ENCODE measurements around the gene LINC01488.

The LINC01488 gene

DNA sequence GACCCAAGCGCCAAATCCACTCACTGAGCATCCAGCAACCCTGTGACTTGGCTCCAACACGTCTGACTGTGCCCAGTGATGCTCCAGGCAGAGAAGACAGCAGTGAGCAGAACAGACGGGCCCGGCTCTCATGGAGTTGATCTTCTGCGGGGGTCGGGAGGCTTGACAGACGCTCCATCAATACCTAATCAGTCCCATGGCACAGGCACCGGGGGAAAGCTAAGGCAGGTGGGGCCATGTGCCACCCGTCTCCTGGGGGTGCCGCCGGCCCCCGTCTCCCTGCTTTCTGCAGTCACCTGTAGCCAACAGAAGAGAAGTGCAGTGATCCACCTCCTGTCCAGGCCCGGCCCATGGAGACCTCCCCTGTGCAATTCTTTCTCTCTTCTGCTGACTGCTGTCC is 47.5 kb downstream of the LINC01488 start:
- FAIRE-seq (no peak), DNase-seq (ENCODE audit: low spot score) (no peak)

DNA sequence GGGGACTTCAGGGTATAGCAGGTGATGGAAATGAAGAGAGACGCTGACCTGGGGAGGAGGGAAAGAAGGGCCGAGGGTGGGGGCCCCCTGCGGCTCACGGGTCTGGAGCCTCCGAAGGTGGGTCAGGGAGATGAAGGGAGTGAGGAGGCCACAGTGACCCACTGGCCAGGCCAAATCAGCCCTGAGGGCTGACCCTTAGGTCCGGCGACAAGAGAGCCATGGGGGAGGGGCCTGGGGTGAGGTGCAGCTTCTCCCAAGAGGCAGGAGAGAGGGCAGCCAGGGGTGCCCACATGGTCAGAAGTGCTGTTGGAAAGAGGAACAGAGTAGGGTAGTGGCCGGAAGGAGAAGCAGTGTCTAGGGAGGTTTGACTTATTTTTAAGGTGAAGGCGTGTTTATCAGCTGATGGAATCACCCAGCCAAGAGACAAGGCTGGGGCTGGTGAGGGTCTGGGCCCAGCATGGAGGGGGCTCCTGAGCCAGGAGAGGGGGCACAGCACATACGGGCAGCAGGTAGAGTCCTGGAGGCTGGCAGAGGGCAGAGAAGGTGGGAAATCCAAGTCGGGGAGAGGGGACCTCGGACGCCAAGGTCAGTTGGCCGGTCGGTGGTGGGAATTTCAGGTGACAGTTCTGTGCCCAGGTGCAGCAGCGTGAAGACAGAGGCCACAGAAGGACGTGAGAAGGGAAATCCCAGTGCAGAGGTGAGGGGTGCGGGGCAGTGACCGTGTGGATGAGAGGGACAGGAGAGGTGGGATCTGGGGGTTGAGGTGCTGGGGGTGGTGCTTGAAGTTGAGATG is 49.0 kb downstream of the LINC01488 start:
- no peak for FAIRE-seq

DNA sequence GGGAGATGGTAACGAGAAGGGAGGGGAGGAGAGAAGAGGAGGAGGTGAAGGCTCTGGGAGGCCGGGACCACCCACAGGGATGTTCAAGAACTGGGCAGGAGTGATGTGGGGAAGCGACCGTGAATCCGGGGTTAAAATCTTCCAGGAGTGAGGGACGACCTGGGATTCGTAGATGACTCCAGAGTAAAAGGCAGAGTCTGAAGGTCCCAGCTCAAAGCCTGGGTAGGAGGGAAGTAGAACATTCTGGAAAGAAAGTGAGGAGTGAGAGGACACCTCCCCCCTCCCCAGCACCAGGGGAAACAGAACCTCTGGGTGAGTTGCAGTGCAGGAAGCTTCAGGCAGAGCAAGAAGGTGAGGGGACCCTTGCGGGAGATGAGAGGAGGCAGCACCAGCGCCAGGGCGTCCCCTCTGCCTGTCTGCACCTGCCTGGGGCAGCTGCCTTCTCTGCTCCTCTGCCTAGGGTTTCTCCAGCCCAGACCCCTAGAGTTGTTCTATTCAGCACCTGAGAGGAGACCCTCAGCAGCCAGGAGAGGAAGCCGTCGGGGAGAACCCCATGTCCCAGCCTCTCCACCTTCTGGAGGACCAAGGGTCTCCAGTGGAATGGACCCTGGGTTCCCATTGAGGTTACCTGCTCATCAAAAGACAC is 49.7 kb downstream of the LINC01488 start:
- no peak for DNase-seq (ENCODE audit: low spot score)
- FAIRE-seq, result no peak

More for the DNA sequence above, 49.0 kb downstream of the LINC01488 start:
- no peak for DNase-seq (ENCODE audit: low spot score)

DNA sequence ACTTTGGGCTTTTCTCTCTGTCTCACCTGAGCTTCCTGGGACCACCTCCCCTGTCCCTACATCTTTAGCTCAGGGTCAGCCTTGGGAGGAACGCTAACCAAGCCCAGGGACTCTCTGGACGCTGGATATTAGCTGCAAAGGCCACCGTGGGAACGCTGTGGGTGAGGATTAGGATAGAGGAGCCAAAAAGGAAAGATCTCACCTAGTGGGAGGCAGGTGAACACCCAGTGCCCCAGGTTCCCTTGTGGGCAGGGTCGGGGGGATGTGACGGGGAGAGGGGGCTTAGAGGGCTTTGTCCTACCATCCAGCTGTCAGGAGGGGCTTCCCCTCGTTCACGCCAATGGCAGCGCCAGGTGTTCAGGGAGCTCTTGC is 50.2 kb downstream of the LINC01488 start:
- FAIRE-seq (no peak), DNase-seq (ENCODE audit: low spot score) (no peak)

DNA sequence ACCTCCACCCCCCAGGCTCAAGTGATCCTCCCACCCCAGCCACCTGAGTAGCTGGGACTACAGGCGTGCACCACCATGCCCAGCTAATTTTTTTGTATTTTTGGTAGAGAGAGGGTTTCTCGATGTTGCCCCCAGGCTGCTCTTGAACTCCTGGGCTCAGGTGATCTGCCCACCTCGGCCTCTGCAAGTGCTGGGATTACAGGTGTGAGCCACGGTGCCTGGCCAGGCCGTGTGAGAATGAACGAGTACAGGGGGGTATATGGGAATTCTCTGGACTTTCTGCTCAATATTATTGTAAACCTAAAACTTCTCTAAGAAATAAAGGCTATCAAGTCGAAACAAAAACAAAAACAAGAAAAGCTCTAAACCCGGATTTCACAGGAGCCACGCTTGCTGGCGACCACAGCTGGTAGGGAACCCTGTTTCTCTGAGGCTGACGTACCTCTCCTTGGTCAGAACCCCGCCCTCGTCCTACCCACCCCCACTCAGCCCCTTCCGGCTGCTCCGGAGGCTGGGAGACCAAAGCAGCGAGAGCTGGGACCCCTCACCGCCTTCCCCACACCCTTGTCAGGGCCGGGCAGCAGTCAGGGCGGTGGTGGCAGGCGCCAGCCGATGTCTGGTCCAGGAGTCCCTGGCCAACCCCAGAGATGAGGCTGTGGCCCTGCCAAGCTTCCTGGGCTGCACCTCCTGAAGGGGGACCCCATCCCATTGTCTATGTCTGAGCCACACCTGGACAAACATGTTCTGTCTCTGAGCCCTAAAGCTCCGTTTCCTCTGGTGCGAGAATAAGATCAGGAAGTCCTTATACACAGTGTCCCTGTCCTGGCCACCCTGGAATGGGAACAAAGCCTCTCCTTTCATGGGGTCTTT is 52.1 kb downstream of the LINC01488 start:
- no peak for FAIRE-seq

DNA sequence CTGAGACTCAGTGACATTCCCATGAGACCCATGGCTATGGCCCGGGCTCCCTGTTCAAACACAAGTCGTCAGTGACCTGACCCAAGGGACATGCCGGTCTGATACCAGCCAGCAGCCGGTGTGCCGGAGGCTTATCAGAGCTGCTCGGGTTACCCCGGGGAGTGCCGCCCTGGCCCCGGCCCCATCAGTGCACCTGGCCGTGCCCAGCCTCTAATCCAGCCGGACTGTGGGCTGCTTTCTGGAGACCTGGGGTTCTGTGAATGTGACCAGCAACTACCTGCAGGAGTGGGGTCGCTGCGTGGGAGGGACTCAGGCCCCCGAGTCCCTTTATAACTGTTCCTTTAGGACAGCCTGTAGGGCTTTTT is 52.7 kb downstream of the LINC01488 start:
- DNase-seq (ENCODE audit: low spot score) (no peak), FAIRE-seq (no peak)

More for the DNA sequence above, 52.1 kb downstream of the LINC01488 start:
- DNase-seq (ENCODE audit: low spot score), result no peak

DNA sequence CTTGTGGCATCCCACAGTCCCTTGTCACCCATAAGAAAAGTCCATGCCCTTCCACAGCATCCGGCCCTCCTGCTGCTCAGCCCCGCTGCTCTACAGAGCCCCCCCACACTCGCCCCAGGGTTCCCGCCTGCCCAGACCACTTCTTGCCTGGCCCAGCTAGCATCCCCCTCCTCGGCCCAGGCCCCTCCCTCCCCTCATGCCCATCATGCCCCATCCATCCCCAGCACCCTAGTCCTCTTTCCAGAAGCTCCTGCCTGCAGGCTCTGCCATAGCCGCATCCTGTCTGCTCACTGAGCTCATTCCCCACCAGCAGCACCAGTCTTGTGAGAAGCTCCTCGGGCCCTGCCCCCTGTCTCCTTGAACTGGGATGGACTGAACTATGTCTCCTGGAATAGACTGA is 54.4 kb downstream of the LINC01488 start:
- DNase-seq (ENCODE audit: low spot score) (no peak), FAIRE-seq (no peak)

DNA sequence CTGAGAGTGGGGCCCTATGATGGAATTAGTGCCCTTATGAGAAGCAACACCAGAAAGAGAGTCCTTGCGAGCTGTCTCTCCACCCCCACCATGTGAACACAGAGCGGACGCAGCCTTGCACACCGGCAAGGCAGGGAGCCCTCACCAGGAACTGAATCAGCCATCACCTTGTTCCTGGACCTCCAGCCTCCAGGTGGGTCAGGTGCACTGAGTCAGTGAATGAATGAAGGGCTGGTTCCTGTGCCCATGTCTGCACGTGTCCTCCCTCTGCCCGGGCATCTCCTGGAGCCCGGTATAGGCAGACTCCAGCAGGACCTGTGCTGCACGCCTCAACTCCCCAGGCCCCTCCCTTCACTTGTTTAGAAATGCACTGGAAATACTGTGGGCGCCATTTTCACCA is 54.9 kb downstream of the LINC01488 start:
- FAIRE-seq, result no peak
- no peak for DNase-seq (ENCODE audit: low spot score)

DNA sequence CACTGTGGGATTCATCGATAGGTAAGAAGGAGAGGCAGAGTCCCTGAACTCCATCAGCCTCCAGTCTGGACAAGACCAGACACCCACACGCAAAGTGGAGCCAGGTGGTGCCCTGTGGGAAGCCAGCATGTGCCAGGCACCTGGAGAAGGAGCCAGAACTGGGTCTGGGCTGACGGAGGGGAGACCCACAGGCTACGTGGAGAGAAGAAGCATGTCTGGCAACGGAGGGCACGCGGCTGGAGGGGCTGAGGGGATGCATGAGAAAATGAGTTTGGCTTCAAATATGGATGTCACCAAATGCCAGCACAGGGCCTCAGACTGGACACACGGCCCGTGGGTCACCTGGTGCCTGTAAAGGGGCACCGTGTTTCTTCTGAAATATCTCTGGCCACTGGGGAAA is 55.7 kb downstream of the LINC01488 start:
- DNase-seq (ENCODE audit: low spot score), result no peak
- FAIRE-seq, result no peak

DNA sequence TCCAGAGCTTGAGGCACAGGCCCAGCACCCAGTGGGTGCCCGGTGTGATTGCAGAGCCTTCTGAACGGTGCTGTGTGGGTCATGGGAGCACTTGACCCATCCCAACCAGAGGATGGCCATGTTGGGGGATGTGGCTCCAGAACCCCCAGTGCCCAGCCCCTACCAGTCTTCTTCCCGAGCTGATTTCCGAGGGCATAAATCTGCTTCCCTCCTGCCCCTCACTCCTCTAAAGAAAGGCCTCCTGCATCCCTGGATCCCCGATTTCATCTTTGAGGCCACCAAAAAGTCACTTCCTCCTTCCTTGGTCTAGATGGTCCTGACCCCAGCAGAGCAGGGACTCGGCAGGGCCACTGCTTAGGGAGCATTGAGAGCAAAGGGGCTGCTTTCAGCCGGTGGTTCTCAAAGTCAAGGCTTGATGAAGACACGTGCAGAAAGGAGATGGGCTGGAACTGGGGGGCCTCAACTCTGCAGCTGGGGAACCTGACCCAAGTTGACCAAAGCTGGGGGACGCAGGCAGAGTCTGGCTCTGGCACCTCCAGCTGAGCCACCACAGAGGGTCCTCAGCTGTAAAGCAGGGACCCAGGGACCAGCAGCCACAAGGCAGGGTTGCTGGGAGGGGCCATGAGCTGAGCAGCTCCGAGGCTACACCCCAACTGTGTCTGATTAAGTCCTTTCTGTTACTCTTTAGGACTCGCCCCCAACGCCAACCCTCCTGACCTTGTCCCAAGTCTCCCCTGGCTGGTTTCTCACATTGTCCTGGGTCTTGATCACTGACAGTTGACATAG is 56.6 kb downstream of the LINC01488 start:
- no peak for FAIRE-seq
- no peak for DNase-seq (ENCODE audit: low spot score)

DNA sequence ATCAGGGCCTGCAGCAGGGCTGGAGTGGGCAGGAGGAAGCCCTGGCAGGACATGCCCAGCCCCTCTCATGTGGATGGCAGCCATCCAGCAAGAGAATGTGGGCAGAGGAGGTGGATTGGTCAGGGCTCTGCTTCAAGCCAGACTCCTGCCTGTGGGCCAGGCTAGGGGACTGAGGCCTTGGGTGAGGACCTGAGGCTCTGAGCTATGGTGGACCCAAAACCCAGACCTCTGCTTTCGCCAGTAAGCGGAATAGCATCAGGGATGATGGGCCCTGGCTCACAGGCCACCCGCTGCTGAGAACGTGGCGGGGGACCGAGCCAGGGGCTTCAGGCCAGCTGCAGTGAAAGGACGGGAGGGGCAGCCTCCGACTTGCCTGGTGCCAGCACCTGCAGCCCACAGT is 57.4 kb downstream of the LINC01488 start:
- FAIRE-seq, result no peak
- DNase-seq (ENCODE audit: low spot score), result no peak

DNA sequence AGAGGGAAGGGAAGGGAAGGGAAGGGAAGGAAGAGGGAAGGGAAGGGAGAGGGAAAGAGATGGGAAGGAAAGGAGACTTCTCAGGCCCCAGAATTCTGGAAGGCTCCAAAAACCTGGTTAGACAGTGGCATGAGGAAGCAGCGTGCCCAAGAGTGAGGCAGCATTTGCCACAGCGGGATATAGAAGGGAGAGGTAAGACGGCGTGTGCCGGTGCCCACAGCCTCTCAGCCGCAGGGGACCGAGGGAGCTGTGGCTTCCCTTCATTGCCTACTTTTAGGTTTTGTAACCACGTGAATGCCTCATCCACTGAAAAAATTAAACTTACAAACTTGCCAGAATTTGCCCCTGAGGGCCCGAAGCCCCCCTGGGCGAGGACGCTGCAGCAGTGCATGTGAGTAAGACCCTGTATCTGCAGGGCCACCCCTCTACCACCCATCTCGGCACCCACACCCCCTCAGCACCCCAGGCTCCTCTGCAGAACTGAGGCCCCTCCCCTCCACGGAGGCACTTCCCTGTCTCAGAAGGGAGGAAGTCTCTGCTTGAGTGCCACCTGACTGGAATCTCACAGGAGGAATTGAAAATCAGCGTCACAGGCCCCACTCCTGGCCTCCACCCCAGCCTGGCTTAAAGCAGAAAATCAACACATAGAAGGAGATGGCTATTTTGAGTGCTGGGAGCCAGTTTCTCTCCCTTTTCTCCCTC is 58.1 kb downstream of the LINC01488 start:
- FAIRE-seq (no peak), DNase-seq (ENCODE audit: low spot score) (no peak)

DNA sequence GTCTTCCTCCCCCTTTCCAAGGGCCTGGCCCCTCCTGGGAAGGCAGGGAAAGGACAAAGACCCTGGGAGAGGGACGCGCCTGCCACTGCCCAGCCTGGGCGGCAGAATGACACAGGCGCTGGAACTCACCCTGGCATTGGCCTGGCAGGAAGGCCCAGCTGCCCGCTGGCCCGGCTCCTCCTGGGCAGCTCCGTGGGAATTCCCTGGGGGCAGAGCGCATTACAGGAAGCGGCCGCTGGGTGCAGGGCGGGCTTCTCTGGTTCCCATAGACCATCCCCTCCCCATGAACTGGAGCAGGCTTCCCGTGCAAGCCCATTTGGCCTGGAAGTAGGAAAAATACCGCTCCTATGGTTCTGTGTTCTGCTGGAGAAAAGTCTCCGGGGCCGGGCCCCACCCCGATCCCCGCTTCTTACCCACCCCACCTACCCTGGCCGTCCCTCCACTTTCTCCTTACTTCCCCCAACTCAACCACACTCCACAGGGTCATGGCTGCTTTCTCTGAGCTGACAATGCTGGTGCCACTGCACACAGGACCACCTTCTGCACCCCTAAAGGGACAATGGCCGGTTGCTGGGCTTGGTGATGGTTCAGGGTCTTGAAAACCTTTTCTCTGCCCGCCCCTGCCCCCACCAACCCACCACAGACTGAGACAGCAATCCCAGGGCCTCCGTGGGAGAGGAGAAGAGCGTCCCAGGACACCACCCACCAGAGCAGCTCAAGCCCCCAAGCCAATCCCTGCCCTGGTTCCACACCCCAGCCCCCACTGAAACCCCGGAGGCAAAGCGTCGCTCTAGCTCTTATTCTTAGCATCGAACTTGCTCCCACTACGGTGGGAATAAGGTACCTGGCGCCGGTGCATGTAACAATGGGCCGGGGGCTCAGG is 58.9 kb downstream of the LINC01488 start:
- FAIRE-seq, result no peak
- no peak for DNase-seq (ENCODE audit: low spot score)

DNA sequence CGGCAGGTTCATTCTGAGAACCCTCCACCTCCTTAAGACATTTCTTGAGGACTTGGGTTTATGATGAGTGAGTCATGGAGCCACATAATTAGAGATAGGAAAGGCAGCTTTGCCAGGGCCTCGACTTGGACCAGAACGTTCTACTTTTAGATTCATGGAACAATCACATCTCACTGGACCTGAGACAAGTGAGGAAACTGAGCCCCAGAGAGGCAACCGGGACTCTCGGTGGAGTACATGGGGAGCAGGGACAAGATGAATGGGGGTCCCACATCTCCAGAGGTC is 59.5 kb downstream of the LINC01488 start:
- DNase-seq (ENCODE audit: low spot score) (no peak), FAIRE-seq (no peak)

DNA sequence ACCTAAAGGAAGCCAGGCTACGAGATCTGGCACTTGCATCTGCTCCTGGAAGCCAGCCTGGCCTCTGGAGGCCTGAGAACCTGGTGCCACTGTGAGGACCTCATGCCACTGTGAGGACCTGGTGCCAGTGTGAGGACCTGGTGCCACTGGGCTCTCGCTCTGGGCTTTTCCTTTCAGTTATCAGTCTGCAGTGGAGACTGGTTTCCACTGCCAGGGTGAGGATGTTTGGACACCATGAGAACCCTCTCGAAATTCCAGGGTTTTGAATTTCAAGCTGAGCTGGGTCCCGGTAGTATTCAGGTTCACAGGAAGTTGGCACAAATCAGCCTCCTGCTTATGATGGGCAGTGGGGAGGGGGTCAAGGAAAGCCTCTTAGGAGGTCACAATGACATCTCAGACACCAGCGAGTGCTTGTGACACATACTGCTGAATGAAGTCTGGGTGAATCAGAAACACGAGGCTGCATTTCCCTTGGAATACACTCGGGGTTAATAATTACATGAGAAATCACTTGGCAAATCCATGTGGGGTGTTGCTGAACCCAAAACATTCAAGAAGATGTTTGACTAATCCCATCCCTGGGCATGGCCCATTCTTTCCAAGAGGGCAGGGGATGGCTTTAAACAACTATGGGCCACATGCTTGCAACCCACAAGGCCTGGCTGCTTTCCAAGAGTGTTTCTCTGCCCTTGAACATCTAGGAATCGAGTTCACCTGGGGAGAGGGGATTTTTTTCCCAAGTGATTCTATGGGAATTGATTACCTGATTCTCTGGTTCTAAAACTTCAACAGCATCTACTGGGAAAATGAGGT is 60.2 kb downstream of the LINC01488 start:
- DNase-seq (ENCODE audit: low spot score) (peak; percentile 91), FAIRE-seq (peak; percentile 94)

DNA sequence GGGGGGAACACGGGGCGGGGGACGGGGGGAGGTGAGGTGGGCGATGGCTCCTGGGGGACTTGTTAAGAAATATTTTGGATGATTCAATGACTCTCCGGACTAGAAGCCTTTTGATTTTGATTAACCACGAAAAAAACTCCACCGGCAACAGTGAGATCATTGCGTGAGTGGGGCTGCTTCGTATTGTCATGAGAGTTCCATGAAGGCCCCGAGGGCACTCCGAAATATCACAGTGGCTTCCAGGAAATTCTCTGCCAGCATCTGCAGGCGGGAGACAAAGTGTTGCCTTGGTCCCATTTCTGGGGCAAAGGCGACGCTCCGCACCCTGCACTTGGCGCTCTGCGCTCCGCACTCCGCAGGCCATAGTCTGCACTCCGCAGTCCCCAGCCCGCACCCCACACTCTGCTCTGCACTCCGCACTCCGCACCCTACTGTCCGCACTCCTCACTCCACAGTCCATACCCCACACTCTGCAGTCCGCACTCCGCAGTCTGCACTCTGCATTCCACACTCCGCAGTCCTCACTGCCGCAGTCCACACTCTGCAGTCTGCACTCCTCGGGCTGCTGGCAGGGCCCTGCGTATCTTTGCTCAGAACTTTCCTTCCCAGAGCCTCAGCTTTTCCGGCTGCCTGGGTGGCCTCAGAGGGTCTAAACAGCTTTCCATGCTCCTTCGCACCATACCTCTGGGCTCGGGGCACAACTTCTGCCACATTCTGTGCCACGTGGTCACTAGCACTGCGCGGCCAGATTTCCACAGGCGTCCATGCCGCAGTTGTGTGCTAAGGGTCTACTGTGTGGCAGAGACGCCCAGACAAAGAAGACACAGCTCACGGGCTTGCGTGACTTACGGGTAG is 61.1 kb downstream of the LINC01488 start:
- no peak for FAIRE-seq
- no peak for DNase-seq (ENCODE audit: low spot score)
